H1 (cell line): ENCODE data around the gene ZBTB40.

Source experiments
- CHD1 ChIP-seq: IDR thresholded peaks from 2 replicates; pipeline ENCODE4 v1.6.1; 2012; ENCODE audit warnings: low read depth, low read length, improper control_type of control experiment
- CHD2 ChIP-seq: IDR thresholded peaks from 2 replicates; pipeline ENCODE4 v1.6.1; 2012; ENCODE audit warnings: low read length, improper control_type of control experiment
- MAFK ChIP-seq: IDR thresholded peaks from 2 replicates; pipeline ENCODE4 v1.6.1; 2012; ENCODE audit warnings: low read depth, mild to moderate bottlenecking, improper control_type of control experiment, low read length

DNA sequence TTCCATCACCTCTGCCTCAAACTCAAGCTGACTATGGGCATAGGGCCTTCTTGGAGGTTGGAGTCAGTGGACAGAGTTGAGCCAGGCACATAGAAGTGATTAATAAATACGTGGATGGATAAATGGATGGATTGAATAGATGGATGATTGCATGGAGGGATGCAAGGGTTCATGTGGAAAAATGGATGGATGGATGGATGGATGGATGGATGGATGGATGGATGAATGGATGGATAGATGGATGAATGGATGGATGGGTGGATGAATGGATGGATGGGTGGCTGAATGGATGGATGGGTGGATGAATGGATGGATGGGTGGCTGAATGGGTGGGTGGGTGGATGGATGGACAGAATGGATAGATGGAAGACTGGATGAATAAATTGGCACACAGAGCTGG, 40.1 kb upstream of the ZBTB40 start:
- TF ChIP-seq CHD2 (no peak), CHD1 (no peak), MAFK (no peak)
